Left ventricle myocardium superior (tissue), 1 donor: ENCODE data around the gene DNMBP. TPM values are rescaled to one million over a fixed set of nuclear protein-coding genes. Genes with fewer than 3 reads are reported as not detected.
"Not testable (repeated sequence)": the region's sequence is repeated elsewhere in the genome, so short reads cannot be mapped to it uniquely, and the experiment has no call there.

ENCODE experiments used
- ATAC-seq: fragments of 200-7000 bp; cut with Tn5 transposase; one replicate; pipeline ENCODE4 v1.9.1; 2020; ENCODE audit warnings: mild to moderate bottlenecking, moderate library complexity
- DNase-seq: peaks from one replicate; pipeline ENCODE4 v3.0.0-alpha.2; 2020
- intact Hi-C: fragments of 100-400 bp; cut with micrococcal nuclease; formaldehyde crosslinking; loops from one replicate; pipeline ENCODE4 v1.11.0; 2022
- total RNA-seq: library from RNA; stranded (reverse); fragmentation: NEBNext Ultra II Directional; extraction: Animal tissue kit (Norgen Biotek cat#: 25700); gene quantifications from one replicate; pipeline ENCODE4 v1.2.1, GENCODE V29; 2021
- donor health status: DM: no; HTN: yes; CAD: no; lungs with severe emphysema.

Gene DNMBP
- total RNA-seq, 1 donor from 2014 or later: 5.5 TPM

DNA sequence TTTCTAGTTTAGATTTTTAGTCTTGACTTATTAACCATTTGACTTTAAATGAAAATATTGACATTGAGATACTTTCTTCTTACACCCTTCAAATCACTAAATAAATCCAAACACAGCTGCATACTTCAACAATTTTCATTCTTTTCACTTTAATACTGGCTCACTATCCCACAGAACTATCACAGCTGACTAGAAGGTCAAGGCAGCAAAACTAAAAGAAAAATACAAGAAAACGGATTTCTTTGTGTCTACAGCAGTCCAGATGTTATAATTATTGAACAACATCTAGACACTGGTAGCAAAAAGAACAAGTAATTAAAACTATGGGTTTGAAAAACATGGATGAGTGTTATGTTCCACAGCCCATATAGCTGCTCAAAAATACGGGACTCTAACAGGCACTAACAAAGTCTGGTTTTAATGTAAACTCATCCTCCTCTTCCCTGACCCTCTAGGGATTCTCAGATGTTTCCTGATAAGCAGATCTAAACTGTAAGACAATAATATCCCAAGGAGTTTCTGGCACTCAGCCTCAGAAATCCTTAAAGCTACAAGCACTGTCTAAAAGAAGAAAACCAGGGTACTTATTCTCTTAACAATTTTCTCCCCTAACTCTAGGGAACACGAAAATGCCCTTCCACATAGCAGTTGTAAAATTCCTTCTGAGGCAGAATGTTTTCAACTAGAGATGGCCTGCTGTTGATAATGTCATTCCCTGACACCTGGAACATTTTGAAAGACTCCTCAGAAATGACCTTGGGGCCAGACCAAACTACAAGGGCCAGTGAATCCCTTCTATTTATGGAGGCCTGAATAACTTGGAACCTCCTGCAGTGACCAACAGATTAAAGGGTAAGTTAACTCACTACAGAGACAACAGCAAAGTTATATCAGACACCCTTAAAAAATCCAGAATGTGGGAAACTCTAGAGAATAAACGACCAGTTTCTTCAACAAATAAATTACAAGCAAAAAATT lies 12.8 kb downstream of the DNMBP start:
- DNase-seq: no peak
- intact Hi-C loops: no loop called here
- ATAC-seq: peak; percentile 55

GRCh38 chr10:99995713-99996112 lies 14.0 kb downstream of the DNMBP start:
- no peak for DNase-seq
- intact Hi-C loops: no loop called here
- ATAC-seq: no peak

DNA sequence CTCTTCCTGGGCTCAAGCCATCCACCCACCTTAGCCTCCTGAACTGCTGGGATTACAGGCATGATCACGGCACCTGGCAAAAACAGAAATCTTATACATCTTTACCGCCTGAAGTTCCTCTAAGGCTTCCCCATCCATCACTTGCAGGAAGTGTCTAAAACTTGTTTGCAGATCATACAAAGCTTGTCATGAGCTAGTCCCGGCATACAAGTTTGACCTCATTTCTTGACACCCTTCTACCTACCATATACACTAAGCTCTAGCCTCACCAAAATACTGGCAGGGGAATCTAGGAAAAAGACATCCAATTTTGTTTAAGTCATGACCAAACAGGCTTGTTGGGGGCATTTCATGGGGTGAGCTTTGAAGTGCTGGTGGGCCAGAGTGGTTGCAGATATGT lies 14.5 kb downstream of the DNMBP start:
- ATAC-seq: no peak
- intact Hi-C loops: no loop called here
- no peak for DNase-seq

DNA sequence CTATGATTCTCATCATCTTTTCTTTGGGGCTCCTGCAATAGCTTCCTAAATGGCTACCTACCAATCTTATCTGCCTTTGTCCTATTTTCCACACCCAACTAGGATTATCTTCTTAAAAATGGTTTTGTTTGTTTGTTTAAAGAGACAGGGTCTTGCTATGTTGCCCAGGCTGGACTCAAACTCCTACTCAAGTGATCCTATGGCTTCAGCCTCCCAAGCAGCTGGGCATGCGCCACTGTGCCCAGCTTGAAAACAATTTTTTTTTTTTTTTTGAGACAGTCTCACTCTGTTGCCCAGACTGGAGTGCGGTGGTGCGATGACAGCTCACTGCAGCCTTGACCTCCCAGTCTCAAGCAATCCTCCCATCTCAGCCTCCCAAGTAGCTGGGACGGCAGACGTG lies 14.9 kb downstream of the DNMBP start:
- intact Hi-C loops: no loop called here
- ATAC-seq (no peak), DNase-seq (no peak)

DNA sequence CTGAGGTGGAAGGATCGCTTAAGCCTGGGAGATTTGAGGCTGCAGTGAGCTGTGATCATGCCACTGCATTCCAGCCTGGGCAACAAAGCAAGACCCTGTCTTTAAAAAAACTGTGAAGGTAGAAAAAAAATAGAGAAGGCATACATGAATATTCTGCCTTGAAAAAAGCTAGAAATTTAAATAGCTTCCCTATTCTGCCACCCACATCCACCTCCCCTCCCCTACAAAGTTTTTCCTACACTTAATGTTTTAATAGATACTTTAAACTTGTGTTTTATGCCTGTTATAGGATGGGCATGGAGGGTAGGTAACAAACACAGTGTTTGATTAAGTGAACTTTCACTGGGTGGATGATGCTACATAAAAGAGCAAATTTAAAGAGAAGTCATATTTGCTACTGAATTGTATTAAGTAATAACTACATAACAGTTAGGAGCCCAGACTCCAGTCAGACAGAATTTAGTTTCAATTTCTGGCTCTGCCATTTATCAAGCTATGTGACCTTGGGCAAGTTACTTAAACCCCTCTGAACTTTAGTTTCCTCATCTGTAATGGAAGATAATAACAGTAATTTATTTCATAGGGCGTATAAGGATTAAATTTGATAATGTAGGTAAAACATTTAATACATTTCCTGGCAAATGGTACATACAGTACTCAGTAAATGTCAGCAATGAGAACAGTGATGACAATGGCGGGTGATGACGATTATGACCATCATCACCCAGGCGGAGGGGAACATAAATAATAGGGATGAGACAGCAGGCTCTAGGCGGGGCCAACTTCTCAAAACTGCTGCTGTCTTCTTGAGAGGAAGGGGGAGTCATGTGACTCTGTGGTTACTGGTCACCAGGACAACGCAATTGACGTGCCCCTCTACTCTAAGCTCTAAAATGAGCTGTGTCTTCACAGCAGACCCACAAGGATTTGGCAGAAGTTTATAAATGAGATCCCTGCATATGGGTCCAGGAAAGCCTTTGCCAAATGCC lies 15.8 kb downstream of the DNMBP start:
- intact Hi-C loops: no loop called here
- ATAC-seq (peak; percentile 65), DNase-seq (peak; percentile 43)

DNA sequence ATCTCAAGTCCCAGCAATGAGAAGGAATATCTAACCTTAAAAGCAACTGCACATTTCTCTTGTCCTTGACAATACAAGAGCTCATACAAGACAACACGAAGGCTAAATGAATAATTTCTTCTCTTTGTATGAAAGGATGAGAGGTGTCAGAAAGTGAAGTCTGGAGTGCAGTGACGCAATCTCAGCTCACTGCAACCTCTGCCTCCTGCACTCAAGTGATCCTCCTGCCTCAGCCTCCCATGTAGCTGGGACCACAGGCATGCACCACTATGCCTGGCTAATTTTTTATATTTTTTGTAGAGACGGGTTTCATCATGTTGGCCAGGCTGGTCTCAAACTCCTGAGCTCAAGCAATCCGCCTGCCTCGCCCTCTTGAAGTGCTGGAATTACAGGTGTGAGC lies 24.1 kb downstream of the DNMBP start:
- ATAC-seq, DNase-seq, intact Hi-C loops: not testable (repeated sequence)

GRCh38 chr10:99984211-99985034 lies 25.3 kb downstream of the DNMBP start:
- intact Hi-C loops: no loop called here
- ATAC-seq (no peak), DNase-seq (no peak)

GRCh38 chr10:99983280-99983988 lies 26.3 kb downstream of the DNMBP start:
- intact Hi-C loops: no loop called here

DNA sequence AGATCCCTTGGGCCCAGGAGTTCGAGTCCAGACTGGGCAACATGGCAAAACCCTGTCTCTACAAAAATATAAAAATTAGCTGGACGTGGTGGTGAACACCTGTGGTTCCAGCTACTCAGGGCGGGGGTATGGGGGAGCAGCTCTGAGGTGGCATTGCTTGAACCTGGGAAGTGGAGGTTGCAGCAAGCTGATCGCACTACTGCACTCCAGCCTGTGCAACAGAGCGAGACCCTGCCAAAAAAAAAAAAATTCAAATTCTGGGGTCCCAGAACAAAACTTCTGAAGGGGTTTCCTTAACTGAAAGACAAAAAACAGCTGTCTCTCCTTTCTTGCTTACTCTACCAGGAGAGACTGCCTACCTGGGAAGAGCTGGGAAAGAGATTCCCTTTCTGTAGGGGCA lies 27.0 kb downstream of the DNMBP start:
- DNase-seq: no peak
- intact Hi-C loops: no loop called here
- ATAC-seq: no peak

More at GRCh38 chr10:99983280-99983988, 26.3 kb downstream of the DNMBP start:
- ATAC-seq: peak; percentile 82
- DNase-seq: peak; percentile 47

- intact Hi-C loops: no loop called here
- ATAC-seq: no peak
- DNase-seq: no peak
These were observed 28.1 kb downstream of the DNMBP start for GRCh38 chr10:99981581-99982199.

- no peak for ATAC-seq
- intact Hi-C loops: loop anchor here (10.0 kb wide), 1 partner anchor 66 kb away; no protein-coding TSS in a partner anchor
These were observed 30.6 kb downstream of the DNMBP start for GRCh38 chr10:99979066-99979685.

GRCh38 chr10:99977916-99978315 lies 31.8 kb downstream of the DNMBP start:
- intact Hi-C loops: loop anchor here (10.0 kb wide), 1 partner anchor 67 kb away; no protein-coding TSS in a partner anchor
- DNase-seq: no peak
- no peak for ATAC-seq

More at GRCh38 chr10:99979066-99979685, 30.6 kb downstream of the DNMBP start:
- DNase-seq: no peak

- no peak for DNase-seq
- intact Hi-C loops: loop anchor here (10.0 kb wide), 1 partner anchor 68 kb away; no protein-coding TSS in a partner anchor
- ATAC-seq: peak; percentile 81
These were observed 32.7 kb downstream of the DNMBP start for GRCh38 chr10:99976886-99977665.

- peak; percentile 75 for ATAC-seq
- no peak for DNase-seq
- intact Hi-C loops: loop anchor here (10.0 kb wide), 1 partner anchor 69 kb away; no protein-coding TSS in a partner anchor
These were observed 33.6 kb downstream of the DNMBP start for GRCh38 chr10:99975942-99976809.

- intact Hi-C loops: loop anchor here (10.0 kb wide), 1 partner anchor 70 kb away; no protein-coding TSS in a partner anchor
- DNase-seq: no peak
These were observed 34.5 kb downstream of the DNMBP start for GRCh38 chr10:99975106-99975829.

More at GRCh38 chr10:99975106-99975829, 34.5 kb downstream of the DNMBP start:
- no peak for ATAC-seq
